BLaER1 (cell line): Measurements from ENCODE around the gene KLF16.

Experiments used
- H3K27ac ChIP-seq: shearing (Covaris generic); formaldehyde crosslinking; 2 replicates; pipeline ENCODE4 v1.8.1; 2022
- H3K27me3 ChIP-seq: shearing (Covaris generic); formaldehyde crosslinking; 2 replicates; pipeline ENCODE4 v1.8.1; 2022
- H3K36me3 ChIP-seq: shearing (Covaris generic); formaldehyde crosslinking; 2 replicates; pipeline ENCODE4 v1.8.1; 2022
- H3K4me1 ChIP-seq: shearing (Covaris generic); formaldehyde crosslinking; 2 replicates; pipeline ENCODE4 v1.8.1; 2022
- H3K4me2 ChIP-seq: shearing (Covaris generic); formaldehyde crosslinking; 2 replicates; pipeline ENCODE4 v1.8.1; 2022
- H3K4me3 ChIP-seq: shearing (Covaris generic); formaldehyde crosslinking; 2 replicates; pipeline ENCODE4 v1.8.1; 2022
- H3K9ac ChIP-seq: shearing (Covaris generic); formaldehyde crosslinking; 2 replicates; pipeline ENCODE4 v1.8.1; 2022
- H3K9me3 ChIP-seq: shearing (Covaris generic); formaldehyde crosslinking; 2 replicates; pipeline ENCODE4 v1.8.1; 2022
- H4K20me1 ChIP-seq: shearing (Covaris generic); formaldehyde crosslinking; 2 replicates; pipeline ENCODE4 v1.8.1; 2022
- Cebpa-rat ChIP-seq: shearing (Covaris generic); IDR thresholded peaks from 2 replicates; pipeline ENCODE4 v1.8.1; 2022

Gene KLF16

DNA sequence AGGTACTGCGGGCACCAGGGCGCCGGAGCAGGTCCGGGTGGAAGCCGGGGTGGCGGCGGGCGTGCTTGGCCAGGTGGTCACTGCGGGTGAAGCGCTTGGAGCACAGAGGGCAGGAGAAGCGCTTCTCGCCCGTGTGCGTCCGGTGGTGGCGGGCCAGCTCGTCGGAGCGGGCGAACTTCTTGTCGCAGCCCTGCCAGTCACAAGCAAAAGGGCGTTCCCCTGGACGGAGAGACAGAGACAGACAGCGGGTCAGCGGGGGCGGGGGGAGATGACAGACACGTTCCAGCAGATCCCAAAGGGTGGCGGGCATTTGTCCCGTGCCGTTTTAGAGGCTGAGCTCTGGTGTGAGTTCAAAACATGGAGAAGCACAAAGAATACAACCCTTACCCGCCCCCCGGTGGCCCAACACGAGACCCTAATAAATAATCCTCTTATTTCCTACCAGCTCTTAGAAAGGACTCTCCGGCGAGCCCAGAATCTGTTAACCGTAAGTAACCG lies 8.8 kb downstream of the KLF16 start:
- TF ChIP-seq Cebpa-rat = no peak
- peaks cover 9% of the 10 kb centered on the region for H3K36me3 ChIP-seq
- H3K4me3 ChIP-seq = peak overlapping the region; percentile 96
- H3K9ac ChIP-seq = peak overlapping the region; percentile 82
- peaks cover 59% of the 10 kb centered on the region for H4K20me1 ChIP-seq
- H3K4me2 ChIP-seq = peak overlapping the region; percentile 99
- peaks cover 87% of the 10 kb centered on the region for H3K4me1 ChIP-seq
- H3K9me3 ChIP-seq = no peaks in the 10 kb centered on the region
- H3K27ac ChIP-seq = peak overlapping the region; percentile 99
- H3K27me3 ChIP-seq = no peaks in the 10 kb centered on the region

DNA sequence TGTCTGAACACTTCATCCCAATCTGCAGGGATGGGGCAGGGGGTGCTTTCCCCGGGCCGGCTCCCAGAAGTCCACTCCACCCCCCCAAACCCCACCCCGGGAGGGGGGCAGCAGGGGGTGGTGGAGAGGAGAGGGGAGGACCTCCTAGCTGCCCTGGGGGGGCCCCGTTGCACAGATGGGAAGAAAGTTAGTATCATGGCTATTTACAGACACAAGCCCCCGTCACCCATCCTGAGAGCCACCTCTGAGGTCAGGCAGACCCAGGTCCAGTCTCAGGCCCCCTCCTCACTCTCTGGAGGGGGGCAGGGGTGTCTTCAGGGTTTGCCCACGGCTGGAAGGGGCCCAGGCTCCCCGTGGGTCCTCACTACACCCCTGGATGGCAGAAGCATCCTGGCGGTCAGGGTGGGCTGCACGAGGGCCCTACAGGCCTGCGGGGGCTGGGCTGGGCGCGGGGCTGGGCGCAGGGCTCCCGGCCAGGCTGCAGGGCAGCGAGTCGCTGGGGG lies 9.3 kb downstream of the KLF16 start:
- peak overlapping the region; percentile 96 for H3K4me3 ChIP-seq

GRCh38 chr19:1853295-1854038 lies 9.9 kb downstream of the KLF16 start:
- Histone ChIP-seq H3K4me3 (peak overlapping the region; percentile 96), H3K9ac (peak overlapping the region; percentile 82), H3K27me3 (no peaks in the 10 kb centered on the region), H3K4me1 (peaks cover 85% of the 10 kb centered on the region), H3K36me3 (peaks cover 9% of the 10 kb centered on the region), H3K9me3 (no peaks in the 10 kb centered on the region), H4K20me1 (peaks cover 47% of the 10 kb centered on the region), H3K27ac (peak overlapping the region; percentile 99), H3K4me2 (peak overlapping the region; percentile 99)
- TF ChIP-seq Cebpa-rat = no peak

More for the DNA sequence above, 9.3 kb downstream of the KLF16 start:
- H4K20me1 ChIP-seq = peaks cover 54% of the 10 kb centered on the region
- no peaks in the 10 kb centered on the region for H3K27me3 ChIP-seq
- peak overlapping the region; percentile 99 for H3K27ac ChIP-seq
- H3K36me3 ChIP-seq = peaks cover 9% of the 10 kb centered on the region
- H3K9ac ChIP-seq = peak overlapping the region; percentile 82
- no peak for TF ChIP-seq Cebpa-rat
- H3K9me3 ChIP-seq = no peaks in the 10 kb centered on the region
- peaks cover 87% of the 10 kb centered on the region for H3K4me1 ChIP-seq
- H3K4me2 ChIP-seq = peak overlapping the region; percentile 99

DNA sequence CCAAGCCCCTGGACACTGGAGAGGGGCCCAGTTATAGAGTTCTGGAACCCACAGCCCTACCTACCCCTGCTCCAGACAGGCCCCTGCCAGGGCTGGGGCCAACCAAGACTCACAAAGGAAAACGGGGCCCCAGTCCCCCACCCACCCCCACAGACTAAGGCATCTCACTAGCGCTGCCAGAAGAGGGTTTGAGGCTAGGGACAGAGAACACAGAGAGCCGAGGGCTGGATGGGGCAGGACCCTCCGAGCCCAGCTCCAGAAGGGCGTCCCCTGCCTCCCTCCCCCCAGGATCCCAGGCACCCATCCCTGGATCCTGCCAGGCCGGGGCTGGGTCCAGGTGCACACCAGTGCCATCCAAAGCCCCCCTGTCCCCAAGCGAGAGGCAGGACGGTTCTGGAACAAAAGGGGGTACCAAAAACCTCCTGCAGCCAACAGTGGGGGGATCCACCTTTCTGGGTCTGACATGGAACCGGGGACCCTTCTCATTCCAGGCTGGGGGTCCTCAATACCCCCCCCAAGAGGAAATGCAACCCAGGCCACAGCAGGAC lies 10.7 kb downstream of the KLF16 start:
- Histone ChIP-seq H3K9ac (peak overlapping the region; percentile 76), H3K4me1 (peaks cover 77% of the 10 kb centered on the region), H3K4me2 (peak overlapping the region; percentile 99)

GRCh38 chr19:1851654-1852580 lies 11.5 kb downstream of the KLF16 start:
- peak overlapping the region; percentile 76 for H3K9ac ChIP-seq
- H3K36me3 ChIP-seq = peaks cover 10% of the 10 kb centered on the region
- no peaks in the 10 kb centered on the region for H3K9me3 ChIP-seq
- H3K4me3 ChIP-seq = peak overlapping the region; percentile 96
- H3K4me2 ChIP-seq = peak overlapping the region; percentile 99
- H3K4me1 ChIP-seq = peaks cover 78% of the 10 kb centered on the region
- H3K27ac ChIP-seq = peak overlapping the region; percentile 99
- peaks cover 52% of the 10 kb centered on the region for H4K20me1 ChIP-seq
- no peak for TF ChIP-seq Cebpa-rat
- no peaks in the 10 kb centered on the region for H3K27me3 ChIP-seq

More for the DNA sequence above, 10.7 kb downstream of the KLF16 start:
- Histone ChIP-seq H3K36me3 (peaks cover 9% of the 10 kb centered on the region), H4K20me1 (peaks cover 45% of the 10 kb centered on the region), H3K27ac (peak overlapping the region; percentile 99), H3K4me3 (peak overlapping the region; percentile 96), H3K27me3 (no peaks in the 10 kb centered on the region), H3K9me3 (no peaks in the 10 kb centered on the region)
- TF ChIP-seq Cebpa-rat = no peak

DNA sequence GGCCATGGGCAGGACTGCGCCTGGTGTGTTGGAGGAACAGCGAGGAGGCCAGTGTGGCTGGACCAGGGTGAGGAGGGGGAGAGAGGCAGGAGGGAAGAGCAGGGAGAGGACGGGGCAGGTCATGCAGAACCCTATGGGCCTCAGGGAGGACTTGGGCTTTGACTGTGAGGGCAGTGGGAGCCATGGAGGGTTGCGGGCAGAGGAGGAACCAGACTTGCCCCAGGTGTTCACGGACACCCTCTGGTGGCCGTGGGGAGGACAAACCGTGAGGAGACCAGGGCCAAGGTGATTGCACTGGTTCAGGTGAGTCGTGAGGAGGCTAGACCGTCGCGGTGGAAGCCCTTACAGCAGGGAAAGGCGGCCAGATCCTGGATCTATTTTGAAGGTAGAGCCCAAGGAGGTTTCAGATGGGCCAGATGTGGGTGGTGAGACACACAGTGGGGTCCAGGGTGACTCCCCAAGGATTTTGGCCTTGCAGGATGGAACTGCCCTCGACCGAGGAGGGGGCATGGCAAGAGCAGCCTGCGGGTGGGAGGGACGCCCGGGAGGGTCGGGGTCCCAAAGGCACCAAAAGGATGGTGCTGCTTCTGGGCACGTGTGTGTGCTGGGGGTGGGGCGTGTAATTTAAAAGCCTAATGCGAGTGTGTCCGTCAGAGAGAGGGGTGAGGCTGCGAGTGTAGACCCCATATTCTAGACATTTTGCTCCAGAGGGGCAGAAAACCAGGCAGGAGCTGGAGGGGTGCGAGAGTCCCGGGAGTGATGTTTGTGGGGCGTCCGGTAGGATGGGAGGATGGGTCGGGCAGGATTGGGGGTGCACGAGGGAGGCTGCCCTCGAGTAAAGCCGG lies 12.3 kb downstream of the KLF16 start:
- peak overlapping the region; percentile 99 for H3K4me2 ChIP-seq
- H3K27ac ChIP-seq = peak overlapping the region; percentile 99

DNA sequence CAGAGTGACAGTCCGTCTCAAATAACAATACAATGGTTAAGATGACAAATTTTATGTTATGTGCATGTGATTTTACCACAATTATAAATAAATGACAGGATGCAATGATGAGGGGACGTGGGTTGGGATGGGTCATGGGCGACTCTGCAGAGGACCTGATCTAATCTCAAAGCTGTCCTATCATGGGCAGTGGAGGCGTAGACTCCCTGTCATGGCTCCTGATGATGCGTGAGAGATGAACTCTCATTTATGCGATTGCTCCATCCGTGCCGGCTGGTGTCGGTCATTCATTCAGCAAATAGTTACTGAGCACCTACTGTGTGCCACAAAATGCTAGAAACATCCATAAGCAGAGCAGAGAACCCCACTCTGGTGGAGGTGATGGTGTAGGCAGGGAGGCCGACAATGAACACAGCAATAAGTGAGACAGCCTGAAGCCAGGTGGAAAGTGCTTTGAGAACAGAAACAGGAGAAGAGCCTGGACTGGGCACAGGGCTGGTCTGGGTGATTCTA lies 13.4 kb downstream of the KLF16 start:
- Histone ChIP-seq H3K27ac (no peak overlapping the region), H3K4me3 (no peak overlapping the region), H3K36me3 (peaks cover 30% of the 10 kb centered on the region), H3K4me2 (peak overlapping the region; percentile 7; the same call in 1 of the 2 replicates), H3K4me1 (peaks cover 87% of the 10 kb centered on the region), H3K9ac (no peak overlapping the region), H3K9me3 (no peaks in the 10 kb centered on the region), H4K20me1 (peaks cover 70% of the 10 kb centered on the region), H3K27me3 (no peaks in the 10 kb centered on the region)
- TF ChIP-seq Cebpa-rat = no peak

More for the DNA sequence above, 12.3 kb downstream of the KLF16 start:
- peak overlapping the region; percentile 96 for H3K4me3 ChIP-seq
- no peak for TF ChIP-seq Cebpa-rat
- H3K36me3 ChIP-seq = peaks cover 19% of the 10 kb centered on the region
- H4K20me1 ChIP-seq = peaks cover 61% of the 10 kb centered on the region
- peaks cover 85% of the 10 kb centered on the region for H3K4me1 ChIP-seq
- H3K27me3 ChIP-seq = no peaks in the 10 kb centered on the region
- no peaks in the 10 kb centered on the region for H3K9me3 ChIP-seq
- H3K9ac ChIP-seq = peak overlapping the region; percentile 76

- H3K27ac ChIP-seq = peak overlapping the region; percentile 100; the same call in 1 of the 2 replicates
- peaks cover 70% of the 10 kb centered on the region for H4K20me1 ChIP-seq
- peaks cover 87% of the 10 kb centered on the region for H3K4me1 ChIP-seq
- no peaks in the 10 kb centered on the region for H3K27me3 ChIP-seq
- H3K9ac ChIP-seq = 0 out of 2 replicates have a peak overlapping the region, but pooled peaks have one; percentile 99
- no peak for TF ChIP-seq Cebpa-rat
- H3K4me2 ChIP-seq = peak overlapping the region; percentile 42
- H3K4me3 ChIP-seq = peak overlapping the region; percentile 99
- peaks cover 32% of the 10 kb centered on the region for H3K36me3 ChIP-seq
- H3K9me3 ChIP-seq = no peaks in the 10 kb centered on the region
Observed at GRCh38 chr19:1849132-1849474, 14.3 kb downstream of the KLF16 start.
